GM23248 (cell line): ENCODE data around the gene INTS15. TPM values are rescaled to one million over a fixed set of nuclear protein-coding genes. Genes with fewer than 3 reads are reported as not detected.

Experiments
- DNase-seq: peaks from one replicate; pipeline ENCODE4 v3.0.0-alpha.2; 2015
- H2AFZ ChIP-seq: fragments of 200-600 bp; sonication (generic); 2 replicates; pipeline ENCODE4 v1.6.1; 2016; ENCODE audit warnings: antibody characterized with exemption
- H3F3A ChIP-seq: fragments of 200-600 bp; sonication (generic); 2 replicates; pipeline ENCODE4 v1.6.1; 2016; ENCODE audit warnings: mild to moderate bottlenecking, antibody characterized with exemption, mixed run types; ENCODE audit not compliant: insufficient read depth
- H3K27ac ChIP-seq: fragments of 200-600 bp; sonication (generic); 2 replicates; pipeline ENCODE4 v1.5.1; 2016; ENCODE audit warnings: mild to moderate bottlenecking
- H3K27me3 ChIP-seq: fragments of 200-600 bp; sonication (generic); replicated peaks from 2 replicates; pipeline ENCODE4 v1.6.1; 2016; ENCODE audit warnings: mild to moderate bottlenecking; ENCODE audit not compliant: insufficient read depth
- H3K36me3 ChIP-seq: fragments of 200-600 bp; sonication (generic); 2 replicates; pipeline ENCODE4 v1.6.1; 2016; ENCODE audit warnings: low read depth, mild to moderate bottlenecking
- H3K4me1 ChIP-seq: fragments of 200-600 bp; sonication (generic); 2 replicates; pipeline ENCODE4 v1.6.1; 2016; ENCODE audit warnings: mild to moderate bottlenecking; ENCODE audit not compliant: insufficient read depth
- H3K4me2 ChIP-seq: fragments of 200-600 bp; sonication (generic); one replicate; pipeline ENCODE4 v1.6.1; 2016; ENCODE audit warnings: mild to moderate bottlenecking; ENCODE audit not compliant: unreplicated experiment
- H3K4me3 ChIP-seq: fragments of 200-600 bp; sonication (generic); 2 replicates; pipeline ENCODE4 v1.5.1; 2016; ENCODE audit warnings: mild to moderate bottlenecking
- H3K79me2 ChIP-seq: fragments of 200-600 bp; sonication (generic); 2 replicates; pipeline ENCODE4 v1.6.1; 2016; ENCODE audit warnings: mild to moderate bottlenecking; ENCODE audit not compliant: insufficient read depth
- H3K9ac ChIP-seq: fragments of 200-600 bp; sonication (generic); 2 replicates; pipeline ENCODE4 v1.6.1; 2016; ENCODE audit warnings: mild to moderate bottlenecking
- H3K9me2 ChIP-seq: fragments of 200-600 bp; sonication (generic); 2 replicates; pipeline ENCODE4 v1.6.1; 2016; ENCODE audit warnings: mixed run types, mild to moderate bottlenecking, moderate library complexity; ENCODE audit not compliant: insufficient read depth
- H3K9me3 ChIP-seq: fragments of 200-600 bp; sonication (generic); one replicate; pipeline ENCODE4 v1.6.1; 2017; ENCODE audit warnings: low read depth
- H4K20me1 ChIP-seq: fragments of 200-600 bp; sonication (generic); 2 replicates; pipeline ENCODE4 v1.6.0; 2016; ENCODE audit not compliant: insufficient read depth
- EZH2 ChIP-seq: fragments of 200-600 bp; sonication (generic); IDR thresholded peaks from 2 replicates; pipeline ENCODE4 v1.6.1; 2018; ENCODE audit warnings: antibody characterized with exemption, mild to moderate bottlenecking; ENCODE audit not compliant: insufficient read depth, poor library complexity, severe bottlenecking
- EZH2phosphoT487 ChIP-seq: fragments of 200-600 bp; sonication (generic); IDR thresholded peaks from 2 replicates; pipeline ENCODE4 v1.6.1; 2018; ENCODE audit warnings: antibody characterized with exemption, moderate library complexity, mild to moderate bottlenecking, low read depth; ENCODE audit not compliant: insufficient read depth
- WGBS, 2 experiments: methylation state at CpG; one replicate each; pipeline ENCODE4 v1.1.6; 2015 to 2017; ENCODE audit warnings: low lambda C conversion rate in 2 of 2, low coverage in 1 of 2; ENCODE audit errors: missing lambda C conversion rate in 2 of 2; 5-methylcytosine and 5-hydroxymethylcytosine counted together
- in situ Hi-C: fragments of 300-500 bp; cut with MboI; formaldehyde crosslinking; loops from 2 replicates; pipeline ENCODE4 v1.15.0; 2020
- polyA plus RNA-seq: library from polyadenylated mRNA; unstranded; fragments of >200 nt; fragmentation: Nextera tagmentation; extraction: Ambion mirVana; gene quantifications from 2 replicates; pipeline ENCODE4 v1.2.1, GENCODE V29; 2016
- total RNA-seq: library from RNA; depleted of rRNA; stranded (reverse); fragments of >200 nt; shearing (Covaris generic); gene quantifications from 2 replicates; pipeline ENCODE4 v1.2.3, GENCODE V29; 2014

INTS15 gene
- total and polyA plus RNA-seq, 2 experiments from 2014 or later, result 11.3 to 17.9 TPM

- Histone ChIP-seq H3K4me2 (no peak overlapping the region), H3K4me3 (no peak overlapping the region), H3K79me2 (no peaks in the 10 kb centered on the region), H3K4me1 (no peaks in the 10 kb centered on the region), H2AFZ (no peak overlapping the region), H3K9me2 (no peaks in the 10 kb centered on the region), H4K20me1 (no peaks in the 10 kb centered on the region), H3K27ac (no peak overlapping the region), H3K9me3 (no peaks in the 10 kb centered on the region), H3K27me3 (peaks cover 35% of the 10 kb centered on the region), H3K36me3 (no peaks in the 10 kb centered on the region), H3F3A (no peaks in the 10 kb centered on the region), H3K9ac (no peak overlapping the region)
- 52 to 71% methylated on average over 2 of the region's 2 CpGs for WGBS, 2 experiments
- no peak for TF ChIP-seq EZH2phosphoT487
- TF ChIP-seq EZH2, result no peak
- in situ Hi-C loops, result no loop called here
- no peak for DNase-seq
Observed at GRCh38 chr7:6613706-6614105, 23.9 kb downstream of the INTS15 start.

DNA sequence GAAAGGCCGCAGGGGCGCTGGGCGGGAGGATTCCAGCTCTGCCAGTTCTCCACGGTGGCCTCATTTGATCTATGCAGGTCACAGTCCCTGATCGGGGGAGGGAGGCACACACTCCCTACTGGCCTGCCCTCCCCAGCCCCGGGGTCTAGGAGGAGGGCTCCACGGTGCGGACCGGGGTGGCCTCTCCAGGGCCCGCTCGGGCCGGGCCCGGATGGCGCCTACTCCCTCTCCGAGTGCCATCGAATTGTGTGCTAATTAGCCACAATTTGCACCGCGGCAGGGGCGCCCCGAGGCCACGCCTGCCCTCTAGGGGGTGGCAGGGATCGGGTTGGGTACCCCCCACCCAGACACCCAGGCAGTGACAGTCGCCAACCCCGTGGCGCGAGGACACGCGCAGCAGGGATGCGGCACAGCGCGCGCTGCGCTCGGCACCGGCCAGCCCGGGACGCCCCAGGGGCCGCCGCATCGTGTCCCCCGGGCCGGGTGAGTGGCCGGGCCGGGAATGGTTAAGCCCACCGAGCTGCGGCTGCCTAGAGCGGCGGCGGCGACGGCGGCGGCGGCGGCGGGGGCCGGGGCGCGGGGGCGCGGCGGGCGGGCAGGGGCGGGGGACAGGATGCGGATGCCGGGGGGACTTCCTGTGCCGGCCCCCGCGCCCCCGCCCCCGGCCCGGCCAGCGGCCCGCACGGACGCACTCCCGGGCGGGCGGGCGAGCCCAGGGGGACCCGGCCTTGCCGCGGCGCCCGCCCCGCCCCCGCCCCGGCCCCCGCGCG lies 25.3 kb downstream of the INTS15 start, which contains the start of gene ZNF853:
ZNF853 (plus strand) TSS at position 658 of the 770 bp plus-strand sequence. CDS start 565 bp downstream, outside the sequence.
- Histone ChIP-seq H3K79me2 (no peaks in the 10 kb centered on the region), H2AFZ (no peak within 1 kb of the TSS; the same call in 1 of the 2 replicates), H3K36me3 (no peaks in the 10 kb centered on the region), H3F3A (no peaks in the 10 kb centered on the region), H4K20me1 (no peaks in the 10 kb centered on the region), H3K9me3 (no peaks in the 10 kb centered on the region), H3K27me3 (peaks cover 42% of the 10 kb centered on the region), H3K27ac (no peak within 1 kb of the TSS), H3K9me2 (no peaks in the 10 kb centered on the region), H3K4me2 (no peak within 1 kb of the TSS), H3K9ac (no peak within 1 kb of the TSS), H3K4me1 (no peaks in the 10 kb centered on the region), H3K4me3 (peak within 1 kb of the TSS; percentile 37; the same call in 1 of the 2 replicates)
- WGBS, 2 experiments, result 11% methylated on average over 25 to 38 of the region's 91 CpGs
- no peak for DNase-seq
- in situ Hi-C loops, result no loop called here
- TF ChIP-seq EZH2, result peak; percentile 64
- no peak for TF ChIP-seq EZH2phosphoT487

DNA sequence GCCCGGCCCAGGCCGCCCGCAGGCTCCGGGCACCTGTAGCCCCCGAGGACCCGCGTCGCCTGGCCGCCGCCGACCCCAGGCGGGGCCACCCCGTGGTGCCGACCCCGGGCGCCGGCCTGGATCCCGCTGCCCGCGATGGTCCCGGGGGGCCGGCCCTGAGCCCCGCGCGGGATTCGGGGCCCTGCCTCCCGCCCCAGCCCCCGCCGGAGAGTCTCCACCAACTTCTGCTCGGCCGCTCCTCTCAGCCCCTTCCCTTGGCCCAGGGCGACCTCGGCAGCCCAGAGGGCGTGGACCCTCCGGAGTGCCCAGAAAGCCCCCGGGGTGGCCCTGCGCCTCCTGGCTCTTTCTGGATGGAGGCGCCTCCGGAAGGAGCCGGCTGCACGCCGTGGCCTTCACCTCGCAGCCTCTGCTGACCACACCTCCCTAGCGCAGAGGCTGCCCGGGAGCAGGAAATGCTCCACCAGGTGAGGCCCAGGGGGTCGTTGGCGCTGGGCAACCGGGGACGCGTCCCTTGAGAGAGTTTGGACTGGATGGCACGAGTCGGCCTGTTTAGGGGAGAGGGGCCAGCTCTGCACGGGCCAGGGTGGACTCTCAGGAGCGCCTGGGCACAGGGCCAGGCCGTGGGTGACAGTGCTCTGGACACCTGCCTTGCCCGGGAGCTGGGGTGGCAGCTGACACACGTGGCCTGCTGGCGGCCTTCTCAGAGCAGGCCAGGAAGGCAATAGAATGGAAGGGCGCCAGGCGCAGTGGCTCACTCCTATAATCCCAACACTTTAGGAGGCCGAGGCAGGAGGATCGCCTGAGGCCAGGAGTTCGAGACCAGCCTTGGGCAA lies 26.1 kb downstream of the INTS15 start:
- Histone ChIP-seq H3K9me2 (no peaks in the 10 kb centered on the region), H3K9me3 (no peaks in the 10 kb centered on the region), H2AFZ (no peak overlapping the region; the same call in 1 of the 2 replicates), H3F3A (no peaks in the 10 kb centered on the region), H3K4me2 (no peak overlapping the region), H3K36me3 (no peaks in the 10 kb centered on the region), H3K4me1 (no peaks in the 10 kb centered on the region), H4K20me1 (no peaks in the 10 kb centered on the region), H3K27me3 (peaks cover 42% of the 10 kb centered on the region), H3K4me3 (no peak overlapping the region), H3K79me2 (no peaks in the 10 kb centered on the region), H3K27ac (no peak overlapping the region), H3K9ac (no peak overlapping the region)
- TF ChIP-seq EZH2phosphoT487, result 0 out of 2 replicates have a peak, but pooled peaks have one; percentile 72
- no peak for TF ChIP-seq EZH2
- no peak for DNase-seq
- in situ Hi-C loops, result no loop called here
- 11 to 18% methylated on average over 34 to 53 of the region's 63 CpGs for WGBS, 2 experiments

DNA sequence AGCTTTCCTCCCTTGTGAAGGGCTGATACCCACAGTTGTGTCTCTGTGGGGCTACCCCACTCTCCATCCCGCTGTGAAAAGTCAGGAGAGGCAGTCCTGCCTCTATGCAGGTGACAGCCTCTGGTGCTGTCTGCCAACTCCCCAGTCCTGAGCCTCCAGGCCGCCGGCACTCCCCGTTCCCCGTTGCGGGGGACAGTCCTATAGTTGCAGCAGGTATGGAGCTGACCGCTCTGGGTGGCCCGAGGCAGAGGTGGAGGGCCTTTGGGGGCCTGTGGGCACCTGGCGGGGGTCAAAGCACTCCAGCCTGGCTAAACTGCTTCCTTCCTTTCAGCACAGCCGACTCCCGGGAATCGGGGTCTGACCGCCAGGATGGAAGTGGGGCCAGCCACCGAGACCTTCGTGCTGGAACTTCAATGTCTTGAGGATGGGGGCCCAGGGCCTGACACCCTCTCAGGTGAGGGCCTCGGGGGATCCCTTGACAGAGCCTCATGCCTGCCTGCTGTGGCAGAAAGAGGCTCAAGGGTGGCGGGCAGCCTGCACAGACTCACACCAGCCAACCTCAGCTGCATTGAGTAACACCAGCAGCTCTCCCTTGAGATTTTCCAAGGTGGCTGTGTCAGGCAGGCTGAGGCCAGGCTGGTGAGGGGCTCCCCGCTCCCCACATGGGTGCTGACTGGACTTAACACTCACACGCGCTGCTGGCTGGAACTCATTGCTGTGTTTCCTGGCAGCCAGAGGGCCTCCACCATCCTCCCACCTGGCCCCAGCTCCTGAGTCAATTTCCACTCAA lies 27.2 kb downstream of the INTS15 start:
- in situ Hi-C loops, result no loop called here
- Histone ChIP-seq H3K36me3 (no peaks in the 10 kb centered on the region), H3F3A (no peaks in the 10 kb centered on the region), H3K4me2 (no peak overlapping the region), H3K4me1 (no peaks in the 10 kb centered on the region), H3K79me2 (no peaks in the 10 kb centered on the region), H3K9me3 (no peaks in the 10 kb centered on the region), H4K20me1 (no peaks in the 10 kb centered on the region), H3K27me3 (peaks cover 42% of the 10 kb centered on the region), H3K27ac (no peak overlapping the region), H2AFZ (no peak overlapping the region), H3K4me3 (no peak overlapping the region), H3K9me2 (no peaks in the 10 kb centered on the region), H3K9ac (no peak overlapping the region)
- DNase-seq, result no peak
- 85% methylated on average over 13 to 20 of the region's 20 CpGs for WGBS, 2 experiments
- no peak for TF ChIP-seq EZH2phosphoT487
- no peak for TF ChIP-seq EZH2
